Effector memory CD4-positive, alpha-beta T cell (primary cell): Measurements from ENCODE around the gene NOXRED1.

Source experiments
- DNase-seq, 3 donors: peaks; one replicate each; pipeline ENCODE4 v3.0.0-alpha.2; 2020
- H3K27ac ChIP-seq: 2 replicates; pipeline ENCODE4 v1.7.0; 2013; ENCODE audit warnings: mild to moderate bottlenecking, low read length, moderate library complexity; ENCODE audit not compliant: insufficient read depth, poor library complexity, severe bottlenecking
- H3K27me3 ChIP-seq: replicated peaks from 2 replicates; pipeline ENCODE4 v1.7.0; 2013; ENCODE audit warnings: mild to moderate bottlenecking, low read length; ENCODE audit not compliant: insufficient read depth, control insufficient read depth, poor library complexity, severe bottlenecking
- H3K36me3 ChIP-seq: 2 replicates; pipeline ENCODE4 v1.7.0; 2013; ENCODE audit warnings: mild to moderate bottlenecking, low read length, moderate library complexity; ENCODE audit not compliant: control insufficient read depth, insufficient read depth
- H3K4me1 ChIP-seq: 2 replicates; pipeline ENCODE4 v1.7.0; 2013; ENCODE audit warnings: low read length, mild to moderate bottlenecking; ENCODE audit not compliant: control insufficient read depth, insufficient read depth, poor library complexity, severe bottlenecking
- H3K4me3 ChIP-seq: 2 replicates; pipeline ENCODE4 v1.7.0; 2013; ENCODE audit warnings: low read length, low read depth, mild to moderate bottlenecking; ENCODE audit not compliant: insufficient read depth, poor library complexity, severe bottlenecking
- H3K9me3 ChIP-seq: 2 replicates; pipeline ENCODE4 v1.7.0; 2013; ENCODE audit warnings: mild to moderate bottlenecking, low read length, moderate library complexity; ENCODE audit not compliant: control insufficient read depth

Gene NOXRED1

DNA sequence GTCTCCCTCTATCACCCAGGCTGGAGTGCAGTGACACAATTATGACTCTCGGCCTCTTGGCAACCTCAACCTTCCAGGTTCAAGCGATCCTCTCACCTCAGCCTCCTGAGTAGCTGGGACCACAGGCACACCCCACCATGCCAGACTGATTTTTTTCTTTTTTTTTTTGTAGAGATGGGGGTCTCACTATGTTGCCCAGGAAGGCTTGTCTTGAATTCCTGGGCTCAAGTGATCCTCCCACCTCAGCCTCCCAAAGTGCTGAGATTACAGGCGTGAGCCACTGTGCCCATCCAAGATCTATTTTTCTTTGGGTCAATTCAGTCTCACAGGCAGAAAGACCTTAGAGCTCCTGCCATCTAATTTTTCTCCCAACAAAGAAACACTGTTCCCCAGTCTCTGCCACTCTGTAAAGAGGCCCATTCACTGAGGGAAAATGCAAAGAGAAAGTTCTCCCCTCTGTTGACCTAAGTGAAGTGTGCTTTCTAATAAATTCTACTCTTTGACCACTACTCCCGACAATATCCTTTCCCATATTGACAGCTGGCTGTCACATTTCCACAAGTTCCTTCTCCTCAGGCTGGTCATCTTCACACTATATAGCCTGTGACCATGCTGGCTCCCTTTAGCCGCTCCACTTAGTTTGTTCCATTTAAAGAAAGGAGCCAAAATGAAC lies 69.7 kb downstream of the NOXRED1 start:
- Histone ChIP-seq H3K4me1 (no peaks in the 10 kb centered on the region), H3K9me3 (no peaks in the 10 kb centered on the region), H3K4me3 (no peak overlapping the region), H3K36me3 (peaks cover 6% of the 10 kb centered on the region), H3K27me3 (no peaks in the 10 kb centered on the region), H3K27ac (no peak overlapping the region)
- no peak for DNase-seq

DNA sequence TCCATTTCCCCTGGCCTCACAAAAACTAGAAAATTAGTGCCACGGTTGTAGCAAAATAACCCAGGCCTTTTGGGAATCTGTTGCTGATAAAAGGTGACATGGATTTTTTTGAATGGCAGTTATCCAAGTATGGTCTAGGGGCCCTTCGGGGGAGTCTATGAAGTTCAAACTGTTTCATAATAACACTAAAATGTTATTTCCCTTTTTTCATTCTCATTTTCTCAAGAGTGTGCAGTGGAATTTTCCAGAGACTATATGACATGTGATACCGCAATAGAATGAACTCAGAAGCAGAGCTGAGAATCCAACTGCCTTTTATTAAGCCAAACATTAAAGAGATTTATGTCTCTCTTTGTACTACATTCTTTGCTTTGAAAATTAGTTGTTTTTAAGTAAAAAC lies 75.6 kb downstream of the NOXRED1 start:
- Histone ChIP-seq H3K36me3 (peaks cover 12% of the 10 kb centered on the region), H3K4me3 (no peak overlapping the region), H3K27me3 (no peaks in the 10 kb centered on the region), H3K9me3 (no peaks in the 10 kb centered on the region), H3K4me1 (no peaks in the 10 kb centered on the region), H3K27ac (no peak overlapping the region)
- no peak for DNase-seq

DNA sequence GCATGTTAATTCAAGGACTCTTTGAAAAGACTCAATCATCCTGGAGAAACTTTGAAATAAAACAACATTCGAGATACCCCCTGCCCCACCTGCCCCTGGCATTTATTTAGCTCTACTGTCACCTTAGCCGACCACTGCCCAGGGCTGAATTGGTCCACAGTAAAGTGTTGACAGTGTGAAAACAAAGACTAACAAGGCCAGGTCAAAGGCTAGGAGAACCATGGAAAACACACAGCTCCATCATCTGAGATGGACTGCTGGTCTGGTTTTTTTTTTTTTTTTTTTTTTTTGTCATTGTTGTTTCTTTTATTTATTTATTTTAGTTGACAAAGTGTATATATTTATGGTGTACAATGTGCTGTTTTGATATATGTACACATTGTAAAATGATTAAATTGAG lies 76.8 kb downstream of the NOXRED1 start:
- no peak overlapping the region for H3K4me3 ChIP-seq
- H3K9me3 ChIP-seq: no peaks in the 10 kb centered on the region
- H3K36me3 ChIP-seq: peaks cover 20% of the 10 kb centered on the region
- no peaks in the 10 kb centered on the region for H3K27me3 ChIP-seq
- no peak overlapping the region for H3K27ac ChIP-seq
- no peak for DNase-seq
- no peaks in the 10 kb centered on the region for H3K4me1 ChIP-seq

DNA sequence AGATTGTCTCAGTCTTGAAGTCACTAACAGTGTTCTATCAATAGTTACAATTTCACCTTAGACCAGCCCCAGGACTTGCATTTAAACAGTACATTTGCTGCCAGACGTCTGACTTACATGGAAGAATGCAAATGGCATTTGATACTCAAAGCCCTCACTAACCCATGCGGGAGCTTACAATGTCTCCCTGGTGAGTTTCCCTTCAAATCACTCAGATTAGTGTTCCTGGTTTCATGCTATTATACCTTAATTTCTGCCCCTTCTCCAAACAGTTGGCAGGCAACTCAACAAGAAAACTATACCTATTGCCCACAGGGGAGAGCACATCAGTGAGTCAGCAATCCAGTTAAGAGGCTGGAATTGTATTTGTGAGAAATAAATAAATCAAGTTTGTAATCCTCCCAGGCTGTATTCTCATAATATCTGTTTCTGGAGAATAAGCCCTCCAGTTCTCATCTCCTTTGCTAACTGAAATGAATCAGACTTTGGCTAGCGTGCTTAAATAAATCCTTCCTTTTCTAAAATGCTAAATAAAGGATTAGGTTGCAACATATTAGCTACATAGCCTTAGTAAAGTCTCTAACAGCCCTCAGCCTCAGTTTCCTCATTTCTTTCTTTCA lies 78.8 kb downstream of the NOXRED1 start:
- Histone ChIP-seq H3K27ac (no peak overlapping the region), H3K36me3 (peaks cover 20% of the 10 kb centered on the region), H3K4me3 (no peak overlapping the region), H3K9me3 (no peaks in the 10 kb centered on the region), H3K4me1 (no peaks in the 10 kb centered on the region), H3K27me3 (no peaks in the 10 kb centered on the region)
- DNase-seq: no peak
